HepG2 (cell line): ENCODE measurements around the gene CYP46A1.

ENCODE experiments used
- BCL6 ChIP-seq: IDR thresholded peaks from 2 replicates; pipeline ENCODE4 v1.6.1; 2016; ENCODE audit warnings: missing genetic modification reagents, missing compliant biosample characterization
- EHMT2 ChIP-seq: fragments of 200-600 bp; sonication (generic); IDR thresholded peaks from 2 replicates; pipeline ENCODE4 v1.7.0; 2017; ENCODE audit warnings: antibody characterized with exemption, low read depth, low read length, borderline replicate concordance
- HNRNPK ChIP-seq: fragments of 200-400 bp; formaldehyde crosslinking; IDR thresholded peaks from 2 replicates; pipeline ENCODE4 v1.6.1; 2018; ENCODE audit warnings: low read length, low read depth, moderate library complexity, mild to moderate bottlenecking; ENCODE audit not compliant: poor library complexity, severe bottlenecking
- MAFG ChIP-seq: sonication (generic); formaldehyde crosslinking; IDR thresholded peaks from 2 replicates; pipeline ENCODE4 v1.5.1; 2020; ENCODE audit warnings: mild to moderate bottlenecking, missing genetic modification reagents
- TCF12 ChIP-seq, 2 experiments: fragments of 450-650 bp in 1 of 2; sonication (generic) in 1 of 2; formaldehyde crosslinking in 1 of 2; IDR thresholded peaks; 2 replicates each; pipeline versions ENCODE4 v1.6.1 to v1.8.0; 2017 to 2022; ENCODE audit warnings: antibody characterized with exemption in 1 of 2, mild to moderate bottlenecking in 1 of 2, missing genetic modification reagents in 1 of 2, moderate library complexity in 1 of 2
- ZNF251 ChIP-seq: sonication (generic); formaldehyde crosslinking; IDR thresholded peaks from 2 replicates; pipeline ENCODE4 v1.9.0; 2021; ENCODE audit warnings: mild to moderate bottlenecking, missing genetic modification reagents
- TF ChIP-seq, protein P1 (sequence below): sonication (generic); formaldehyde crosslinking; IDR thresholded peaks from 2 replicates; pipeline ENCODE4 v1.9.0; 2021; ENCODE audit warnings: missing genetic modification reagents, borderline replicate concordance
- TF ChIP-seq, protein P2 (sequence below): sonication (generic); formaldehyde crosslinking; IDR thresholded peaks from 2 replicates; pipeline ENCODE4 v1.5.0; 2020; ENCODE audit warnings: mild to moderate bottlenecking, missing genetic modification reagents, moderate library complexity

DNA sequence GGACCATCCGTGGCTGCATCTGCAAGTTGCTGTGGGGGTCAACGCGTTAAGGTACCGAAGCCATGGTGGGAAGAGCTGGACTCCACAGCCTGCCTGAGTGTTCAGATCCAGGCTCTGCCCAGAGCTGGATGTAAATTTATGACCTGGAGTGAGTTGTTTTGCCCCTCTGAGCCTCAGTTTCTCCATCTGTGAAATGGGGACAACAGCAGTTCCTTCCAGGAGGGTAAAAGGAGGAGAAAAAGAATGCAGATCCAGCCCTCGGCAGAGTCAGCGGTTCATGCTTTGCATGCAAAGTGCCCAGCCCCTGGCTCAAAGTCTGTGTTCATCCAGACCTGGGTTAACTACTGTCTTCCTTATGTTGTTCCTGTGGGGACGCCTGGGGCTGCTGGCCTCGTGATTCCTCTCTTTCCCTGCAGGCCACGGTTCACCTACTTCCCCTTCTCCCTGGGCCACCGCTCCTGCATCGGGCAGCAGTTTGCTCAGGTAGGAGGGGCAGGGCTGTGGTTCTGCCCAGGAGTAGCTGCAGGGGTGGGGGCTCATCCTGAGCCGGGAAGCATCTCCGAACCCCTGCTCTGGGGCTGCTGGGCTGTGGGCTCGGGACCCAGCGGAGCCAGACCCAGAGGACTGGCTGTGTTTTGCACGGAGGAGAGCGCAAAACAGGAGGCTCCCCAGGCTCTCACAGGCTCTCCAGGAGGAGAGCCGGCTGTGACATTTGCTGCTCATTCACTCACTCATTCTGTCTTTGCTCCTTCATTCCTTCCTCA, 41.9 kb downstream of the CYP46A1 start:
- TF ChIP-seq TCF12 (IDR thresholded peaks at IDR 0.05): no peak
- no peak for TF ChIP-seq TCF12 (CRISPR knock-in tag; IDR thresholded peaks at IDR 0.05)
- TF ChIP-seq ZNF251: no peak
- TF ChIP-seq, protein P1, sequence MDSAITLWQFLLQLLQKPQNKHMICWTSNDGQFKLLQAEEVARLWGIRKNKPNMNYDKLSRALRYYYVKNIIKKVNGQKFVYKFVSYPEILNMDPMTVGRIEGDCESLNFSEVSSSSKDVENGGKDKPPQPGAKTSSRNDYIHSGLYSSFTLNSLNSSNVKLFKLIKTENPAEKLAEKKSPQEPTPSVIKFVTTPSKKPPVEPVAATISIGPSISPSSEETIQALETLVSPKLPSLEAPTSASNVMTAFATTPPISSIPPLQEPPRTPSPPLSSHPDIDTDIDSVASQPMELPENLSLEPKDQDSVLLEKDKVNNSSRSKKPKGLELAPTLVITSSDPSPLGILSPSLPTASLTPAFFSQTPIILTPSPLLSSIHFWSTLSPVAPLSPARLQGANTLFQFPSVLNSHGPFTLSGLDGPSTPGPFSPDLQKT (CRISPR knock-in tag): no peak
- no peak for TF ChIP-seq MAFG
- TF ChIP-seq, protein P2, sequence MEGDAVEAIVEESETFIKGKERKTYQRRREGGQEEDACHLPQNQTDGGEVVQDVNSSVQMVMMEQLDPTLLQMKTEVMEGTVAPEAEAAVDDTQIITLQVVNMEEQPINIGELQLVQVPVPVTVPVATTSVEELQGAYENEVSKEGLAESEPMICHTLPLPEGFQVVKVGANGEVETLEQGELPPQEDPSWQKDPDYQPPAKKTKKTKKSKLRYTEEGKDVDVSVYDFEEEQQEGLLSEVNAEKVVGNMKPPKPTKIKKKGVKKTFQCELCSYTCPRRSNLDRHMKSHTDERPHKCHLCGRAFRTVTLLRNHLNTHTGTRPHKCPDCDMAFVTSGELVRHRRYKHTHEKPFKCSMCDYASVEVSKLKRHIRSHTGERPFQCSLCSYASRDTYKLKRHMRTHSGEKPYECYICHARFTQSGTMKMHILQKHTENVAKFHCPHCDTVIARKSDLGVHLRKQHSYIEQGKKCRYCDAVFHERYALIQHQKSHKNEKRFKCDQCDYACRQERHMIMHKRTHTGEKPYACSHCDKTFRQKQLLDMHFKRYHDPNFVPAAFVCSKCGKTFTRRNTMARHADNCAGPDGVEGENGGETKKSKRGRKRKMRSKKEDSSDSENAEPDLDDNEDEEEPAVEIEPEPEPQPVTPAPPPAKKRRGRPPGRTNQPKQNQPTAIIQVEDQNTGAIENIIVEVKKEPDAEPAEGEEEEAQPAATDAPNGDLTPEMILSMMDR (CRISPR knock-in tag): no peak
- TF ChIP-seq HNRNPK: no peak
- no peak for TF ChIP-seq BCL6 (CRISPR knock-in tag)
- no peak for TF ChIP-seq EHMT2
